ENCODE data around the gene DRICH1.
"Not testable (repeated sequence)": the region's sequence is repeated elsewhere in the genome, so short reads cannot be mapped to it uniquely, and the experiment has no call there.

The DRICH1 gene

GRCh38 chr22:23598805-23599518 is 33.2 kb downstream of the DRICH1 start:
- DNase-seq (ENCODE audit: low read depth): no peak

- DNase-seq (ENCODE audit: low read depth): not testable (repeated sequence)
Measured at GRCh38 chr22:23597576-23598268, 34.4 kb downstream of the DRICH1 start.

DNA sequence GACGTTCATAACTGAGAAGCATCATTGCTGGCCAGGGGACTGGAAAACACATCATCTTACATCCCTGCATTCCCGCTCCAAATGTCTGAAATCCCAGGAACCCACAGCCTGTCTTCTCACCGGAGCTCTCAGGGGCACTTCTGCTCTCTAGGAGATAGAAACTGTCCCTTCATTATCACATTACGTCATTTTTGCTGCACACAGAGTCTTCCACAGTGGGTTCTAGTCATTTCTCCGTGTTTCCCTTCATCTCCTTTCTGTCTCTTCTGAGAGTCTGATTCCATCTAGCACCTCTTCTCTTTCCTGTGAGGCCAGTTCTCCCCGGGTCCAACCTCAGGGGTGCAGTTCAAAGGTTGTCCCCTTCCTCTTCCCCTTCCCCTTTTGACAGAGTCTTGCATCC is 36.2 kb downstream of the DRICH1 start:
- DNase-seq (ENCODE audit: low read depth): not testable (repeated sequence)

- DNase-seq (ENCODE audit: low read depth): no peak
Measured at GRCh38 chr22:23591846-23592245, 40.3 kb downstream of the DRICH1 start.

DNA sequence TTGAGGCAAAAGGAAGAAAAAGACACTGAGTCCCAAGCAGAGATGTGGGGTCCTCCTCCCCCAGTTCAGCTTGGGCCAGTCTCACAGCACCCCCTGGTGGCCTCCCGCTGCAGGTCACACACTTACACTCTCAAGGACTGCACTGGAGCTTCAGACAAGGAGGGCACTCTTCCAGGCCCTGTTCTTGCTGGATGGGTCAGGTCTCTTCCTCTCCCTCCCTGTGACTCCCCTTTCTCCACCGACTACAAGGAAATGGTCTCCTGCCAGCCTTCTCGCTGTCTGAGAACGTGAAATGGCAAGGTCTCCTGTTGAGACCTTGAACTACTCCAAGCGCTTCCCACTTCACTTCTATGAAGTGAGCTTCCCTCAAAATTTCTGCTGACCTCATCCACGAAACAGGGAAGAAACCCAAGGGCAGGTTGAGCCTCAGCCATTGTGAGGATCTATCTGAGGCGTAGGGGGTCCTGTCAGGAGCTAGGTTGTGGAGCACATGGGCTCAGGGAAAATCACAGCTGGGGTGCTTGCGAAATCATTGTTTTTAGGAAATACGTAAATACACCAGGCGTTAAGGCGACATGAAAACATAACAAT is 40.8 kb downstream of the DRICH1 start:
- peak; percentile 43 for DNase-seq (ENCODE audit: low read depth)

- no peak for DNase-seq (ENCODE audit: low read depth)
Measured at GRCh38 chr22:23583836-23584235, 48.3 kb downstream of the DRICH1 start.

DNA sequence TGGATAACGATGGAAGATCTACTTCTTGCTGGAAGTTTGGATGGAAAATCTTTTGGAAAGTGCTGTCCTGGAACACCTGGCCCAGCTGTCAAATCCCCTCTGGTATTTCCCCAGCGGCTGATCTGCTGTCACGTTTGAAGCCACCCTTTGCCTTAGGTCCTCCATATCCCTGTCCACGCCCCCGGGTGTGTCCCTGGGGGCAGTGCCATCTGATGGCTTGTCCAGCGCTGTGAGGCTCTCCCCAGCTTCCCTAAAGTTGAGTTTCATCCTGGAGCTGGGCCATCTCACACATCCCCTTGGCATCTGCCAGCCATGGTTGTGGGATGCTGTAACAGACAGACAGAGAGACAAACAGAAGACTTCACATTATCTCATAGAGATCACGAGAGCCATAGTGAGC is 49.0 kb downstream of the DRICH1 start:
- no peak for DNase-seq (ENCODE audit: low read depth)

DNA sequence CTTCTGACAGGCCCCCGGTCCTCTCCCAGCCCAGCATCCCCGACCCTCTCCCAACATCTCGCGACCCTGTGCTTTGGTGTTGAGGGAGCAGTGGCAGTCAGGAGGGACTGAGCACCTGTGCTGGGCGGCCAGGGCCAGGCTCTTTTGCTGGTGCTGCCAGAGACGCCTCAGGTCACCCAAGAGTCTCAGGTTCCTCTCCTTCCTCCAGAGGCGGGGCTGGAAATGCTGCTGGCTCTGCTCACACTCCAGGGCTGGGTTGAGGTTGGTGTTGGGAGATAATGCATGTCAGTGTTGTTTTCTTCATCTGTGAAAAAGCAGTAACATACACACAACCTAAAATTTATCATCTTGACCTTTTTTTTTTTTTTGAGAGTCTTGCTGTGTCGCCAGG is 50.9 kb downstream of the DRICH1 start:
- DNase-seq (ENCODE audit: low read depth): no peak

GRCh38 chr22:23580576-23581259 is 51.4 kb downstream of the DRICH1 start:
- no peak for DNase-seq (ENCODE audit: low read depth)

DNA sequence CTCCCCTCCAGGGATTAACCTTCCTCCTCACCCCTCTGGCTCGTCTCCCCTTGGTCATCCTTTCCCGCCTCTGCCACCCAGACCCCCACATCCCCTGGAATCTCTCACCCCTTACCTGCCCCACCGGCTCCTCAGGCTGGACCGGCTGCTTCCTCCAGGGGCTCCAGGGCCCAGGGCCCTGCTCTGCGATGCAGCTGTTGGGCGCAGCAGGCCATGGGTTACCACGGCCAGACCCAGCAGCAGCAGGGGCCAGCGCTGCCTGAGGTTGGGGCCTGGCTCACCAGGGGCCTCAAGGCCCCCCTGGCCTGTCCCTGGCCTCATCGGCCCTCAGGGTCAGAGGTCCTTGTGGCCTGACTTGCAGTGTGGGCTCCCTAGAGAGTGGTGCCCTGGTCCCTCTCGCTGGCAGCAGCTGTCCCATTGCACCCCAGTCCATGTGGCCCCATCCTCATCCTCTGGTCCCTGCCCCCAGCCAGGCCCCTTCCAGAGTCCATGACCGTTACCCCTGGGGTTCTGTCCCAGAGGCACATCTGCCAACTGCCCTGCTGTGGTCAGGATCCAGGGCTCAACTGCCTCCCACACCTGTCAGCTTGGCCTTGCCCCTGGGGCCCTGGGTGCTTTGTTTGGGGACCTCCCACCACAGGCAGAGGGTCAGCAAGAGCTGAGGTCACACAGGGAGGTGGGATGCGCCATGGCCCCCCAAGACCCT is 52.1 kb downstream of the DRICH1 start, which contains the start of gene IGLL1:
TSS of gene IGLL1 (minus strand) at position 421 of the 706 bp plus-strand sequence. CDS start at position 321, 100 bp downstream.
- DNase-seq (ENCODE audit: low read depth): no peak

- no peak for DNase-seq (ENCODE audit: low read depth)
Measured at GRCh38 chr22:23579280-23579679, 52.8 kb downstream of the DRICH1 start.

DNA sequence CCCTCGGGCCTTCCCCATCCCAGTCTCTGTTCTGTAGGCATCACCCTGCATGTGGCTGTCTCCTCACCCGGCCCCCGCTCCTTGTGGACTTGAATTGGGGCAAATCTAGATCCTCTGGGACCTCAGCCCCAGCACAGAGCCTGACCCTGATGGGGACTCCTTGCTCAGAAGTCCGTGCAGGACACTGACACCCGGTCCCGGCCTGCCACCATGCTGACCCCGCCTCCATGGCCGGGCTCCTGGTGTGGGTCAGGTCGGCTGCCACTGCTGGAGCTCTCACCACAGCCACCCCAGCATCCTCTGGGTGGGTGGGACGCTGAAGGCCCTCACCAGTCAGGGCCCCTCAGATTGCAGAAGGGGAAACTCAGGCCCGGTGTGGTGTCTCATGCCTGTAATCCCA is 53.8 kb downstream of the DRICH1 start:
- no peak for DNase-seq (ENCODE audit: low read depth)

DNA sequence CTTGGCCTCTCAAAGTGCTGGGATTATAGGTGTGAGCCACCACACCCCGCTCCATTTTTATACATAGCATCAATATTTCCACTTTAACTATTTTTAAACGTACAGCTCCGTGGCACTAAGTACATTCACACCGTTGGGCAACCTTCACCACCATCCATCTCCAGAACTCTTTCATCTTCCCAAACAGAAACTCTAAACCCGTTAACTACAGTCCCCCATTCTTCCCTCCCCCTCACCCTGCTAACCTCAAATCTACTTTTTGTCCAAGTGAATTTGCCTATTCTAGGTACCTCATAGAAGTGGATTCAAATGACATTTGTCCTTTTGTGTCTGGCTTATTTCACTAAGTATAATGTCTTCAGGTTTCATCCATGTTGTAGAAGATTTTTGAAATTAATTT is 55.4 kb downstream of the DRICH1 start:
- no peak for DNase-seq (ENCODE audit: low read depth)

DNA sequence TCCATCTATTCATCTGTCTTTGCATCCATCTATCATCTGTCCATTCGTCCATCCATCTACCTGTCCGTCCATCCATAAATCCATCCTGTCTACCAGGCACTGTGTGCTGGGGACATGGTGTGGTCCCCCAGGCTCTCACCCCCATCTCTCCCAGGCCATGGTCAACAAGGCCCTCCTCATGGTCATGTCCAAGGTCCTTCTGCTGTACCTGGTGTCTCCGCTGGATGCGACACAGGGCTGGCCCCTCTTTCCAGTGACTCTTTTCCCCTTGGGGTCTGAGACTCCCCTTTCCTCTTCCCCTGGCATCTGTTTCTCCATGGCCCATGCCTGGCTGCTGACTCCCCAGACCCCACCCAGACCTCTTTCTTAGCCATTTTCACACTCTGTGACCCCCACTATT is 56.5 kb downstream of the DRICH1 start:
- DNase-seq (ENCODE audit: low read depth): no peak

- no peak for DNase-seq (ENCODE audit: low read depth)
Measured at GRCh38 chr22:23574877-23575276, 57.2 kb downstream of the DRICH1 start.

DNA sequence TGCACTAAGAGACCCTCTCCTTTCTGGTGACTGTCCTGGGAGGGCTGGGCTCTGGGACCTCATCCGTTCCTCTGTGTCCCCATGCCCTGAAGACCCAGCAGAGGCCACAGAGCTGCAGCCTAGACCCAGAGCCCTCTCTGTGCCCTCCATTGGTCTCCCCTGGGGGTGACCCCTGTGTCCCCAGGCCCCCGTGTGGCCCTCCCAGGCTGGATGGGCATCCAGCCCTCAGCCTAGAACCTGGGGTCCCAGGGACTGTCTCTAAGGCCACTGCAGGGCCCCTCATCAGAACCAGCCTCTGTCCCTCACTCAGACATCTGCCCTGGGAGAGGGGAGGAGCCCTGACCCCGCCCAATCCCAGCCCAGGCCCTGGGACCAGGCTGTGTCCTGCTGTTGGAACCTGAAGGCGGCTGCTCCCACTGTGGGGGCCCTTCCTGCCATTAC is 57.7 kb downstream of the DRICH1 start:
- no peak for DNase-seq (ENCODE audit: low read depth)

- DNase-seq (ENCODE audit: low read depth): not testable (repeated sequence)
Measured at GRCh38 chr22:23573701-23574235, 58.4 kb downstream of the DRICH1 start.

- not testable (repeated sequence) for DNase-seq (ENCODE audit: low read depth)
Measured at GRCh38 chr22:23573106-23573505, 59.0 kb downstream of the DRICH1 start.

DNA sequence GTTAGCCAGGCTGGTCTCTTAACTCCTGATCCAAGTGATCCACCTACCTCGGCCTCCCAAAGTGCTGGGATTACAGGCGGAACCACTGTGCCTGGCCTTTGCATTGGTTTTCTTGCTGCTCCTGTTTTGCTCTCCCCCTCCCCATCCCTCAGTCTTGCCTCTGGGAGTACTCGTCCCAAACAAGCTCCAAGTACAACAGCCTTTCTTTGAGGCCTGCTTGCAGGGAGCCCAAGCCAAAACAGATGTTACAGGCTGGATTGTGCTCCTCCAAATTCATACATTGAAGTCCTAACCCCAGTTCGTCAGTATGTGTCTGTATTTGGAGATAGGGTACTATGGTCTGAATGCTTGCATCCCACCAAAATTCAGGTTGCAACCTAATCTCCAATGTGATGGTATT is 60.6 kb downstream of the DRICH1 start:
- no peak for DNase-seq (ENCODE audit: low read depth)

GRCh38 chr22:23570681-23571080 is 61.4 kb downstream of the DRICH1 start:
- no peak for DNase-seq (ENCODE audit: low read depth)

DNA sequence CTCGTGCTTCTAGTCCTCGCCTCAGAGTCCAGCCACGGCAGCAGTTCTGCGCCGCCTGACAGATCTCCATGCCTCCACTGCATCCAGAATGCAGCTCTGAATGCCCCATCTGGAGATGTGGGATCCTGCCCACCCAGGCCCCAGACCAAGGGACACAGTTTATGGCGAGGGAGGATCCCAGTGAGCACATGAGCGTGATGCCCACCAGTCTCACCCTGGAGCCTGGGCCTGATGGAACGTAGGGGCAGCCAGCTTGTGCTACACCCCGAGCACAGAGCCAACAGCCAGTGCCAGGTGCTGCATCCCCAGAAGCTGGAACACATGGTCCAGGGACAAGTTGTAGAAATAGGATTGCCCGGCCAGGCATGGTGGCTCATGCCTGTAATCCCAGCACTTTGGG is 62.4 kb downstream of the DRICH1 start:
- no peak for DNase-seq (ENCODE audit: low read depth)

DNA sequence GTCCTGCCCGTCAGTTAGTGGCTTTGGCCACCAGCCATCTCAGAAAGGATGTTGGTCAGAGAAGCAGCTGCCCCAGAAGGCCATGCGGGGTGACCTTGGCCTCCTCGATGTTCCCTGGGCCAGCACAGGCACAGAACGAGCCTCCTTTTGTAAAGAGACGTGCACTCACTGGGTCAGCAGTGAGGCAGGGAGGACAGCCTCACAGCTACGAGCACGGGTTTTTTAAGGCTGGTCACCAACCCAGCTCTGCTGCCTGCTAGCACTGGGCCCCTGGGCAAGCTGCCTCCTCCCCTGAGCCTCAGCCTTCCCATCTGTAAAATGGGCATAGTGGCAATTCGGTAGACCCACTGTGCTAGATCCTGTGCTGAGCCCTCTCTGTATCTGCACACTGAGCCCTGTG is 62.8 kb downstream of the DRICH1 start:
- no peak for DNase-seq (ENCODE audit: low read depth)

Data from activated T-cell treated with anti-CD3 and anti-CD28 coated beads for 1 hour (primary cell).